Skeletal muscle tissue (tissue), 4 donors: ENCODE measurements around the gene UBALD1. TPM values are rescaled to one million over a fixed set of nuclear protein-coding genes. Genes with fewer than 3 reads are reported as not detected.

Source experiments
- H3K27ac ChIP-seq: one replicate; pipeline ENCODE4 v1.7.0; 2013; ENCODE audit warnings: mild to moderate bottlenecking, low read depth, low read length, inconsistent platforms
- H3K27me3 ChIP-seq, 3 donors: one replicate each; pipeline ENCODE4 v1.7.0; 2013; ENCODE audit warnings: low read length in 3 of 3; ENCODE audit not compliant: control insufficient read depth in 3 of 3, insufficient read depth in 3 of 3
- H3K36me3 ChIP-seq, 3 donors: one replicate each; pipeline ENCODE4 v1.7.0; 2013; ENCODE audit warnings: low read length in 3 of 3; ENCODE audit not compliant: control insufficient read depth in 3 of 3, insufficient read depth in 3 of 3
- H3K4me1 ChIP-seq, 3 donors: one replicate each; pipeline ENCODE4 v1.7.0; 2013; ENCODE audit warnings: low read length in 3 of 3, mild to moderate bottlenecking in 3 of 3; ENCODE audit not compliant: control insufficient read depth in 3 of 3, insufficient read depth in 3 of 3
- H3K4me3 ChIP-seq, 3 donors: one replicate each; pipeline ENCODE4 v1.7.0; 2013; ENCODE audit warnings: low read length in 3 of 3
- H3K9ac ChIP-seq, 3 donors: one replicate each; pipeline ENCODE4 v1.7.0; 2013; ENCODE audit warnings: low read length in 3 of 3, mild to moderate bottlenecking in 3 of 3, moderate library complexity in 2 of 3, low read depth in 1 of 3
- H3K9me3 ChIP-seq, 3 donors: one replicate each; pipeline ENCODE4 v1.7.0; 2013; ENCODE audit warnings: low read length in 3 of 3; ENCODE audit not compliant: control insufficient read depth in 3 of 3
- total RNA-seq: library from RNA; depleted of rRNA; stranded (reverse); fragments of >200 nt; gene quantifications from one replicate; pipeline ENCODE4 v1.2.3, GENCODE V29; 2014
- donor health status: Osteomylitis.

Gene UBALD1
- total RNA-seq, result 1.0 TPM

DNA sequence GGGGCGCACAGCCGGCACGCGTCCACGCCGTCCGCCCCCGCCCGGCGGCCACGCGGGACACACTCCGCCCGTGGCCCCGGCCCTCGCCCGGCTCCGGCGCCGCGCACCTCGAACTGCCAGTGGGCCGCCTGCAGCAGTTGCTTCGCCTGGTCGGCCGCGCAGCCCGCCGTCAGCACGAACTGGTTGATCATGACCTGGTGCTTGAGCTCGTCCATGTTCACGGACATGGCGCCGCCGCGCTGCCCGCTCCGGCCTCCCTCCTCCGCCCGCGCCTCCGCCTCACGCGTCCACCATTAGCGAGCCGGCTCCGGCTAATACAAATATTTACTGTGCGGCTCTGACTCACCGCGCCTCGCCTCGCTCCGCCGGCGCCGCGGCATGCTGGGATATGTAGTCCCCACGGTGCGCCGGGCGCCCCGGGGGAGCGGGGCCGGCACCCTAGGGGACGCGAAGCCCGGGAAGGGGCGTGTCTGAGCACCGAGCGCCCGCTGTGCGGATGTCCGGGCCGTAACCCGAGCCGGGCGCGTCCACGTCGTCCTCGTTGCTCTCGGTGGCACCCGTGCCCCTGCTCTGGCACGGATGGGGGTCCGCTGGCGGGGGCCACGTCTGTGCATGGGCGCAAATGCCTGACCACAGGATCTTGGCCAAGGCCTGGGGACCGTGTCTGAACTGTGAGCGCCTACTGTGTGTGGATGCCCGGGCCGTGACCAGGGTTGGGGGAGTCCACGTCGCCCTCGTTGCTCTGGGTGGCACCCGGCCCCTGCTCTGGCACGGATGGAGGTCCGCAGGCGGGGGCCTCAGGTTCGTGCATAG, at the start of gene UBALD1:
UBALD1 (minus strand) TSS at position 318 of the 813 bp plus-strand sequence; CDS start at position 227, 91 bp downstream.
- Histone ChIP-seq H3K9ac (peak within 1 kb of the TSS; percentile 83 to 94 (median 83)), H3K4me1 (peaks cover 42 to 57% (median 57%) of the 10 kb centered on the region in 3 donors), H3K9me3 (no peaks in the 10 kb centered on the region), H3K36me3 (no peaks in the 10 kb centered on the region), H3K27ac (peak within 1 kb of the TSS; percentile 97), H3K27me3 (no peaks in the 10 kb centered on the region), H3K4me3 (peak within 1 kb of the TSS; percentile 82 to 94 (median 85))

DNA sequence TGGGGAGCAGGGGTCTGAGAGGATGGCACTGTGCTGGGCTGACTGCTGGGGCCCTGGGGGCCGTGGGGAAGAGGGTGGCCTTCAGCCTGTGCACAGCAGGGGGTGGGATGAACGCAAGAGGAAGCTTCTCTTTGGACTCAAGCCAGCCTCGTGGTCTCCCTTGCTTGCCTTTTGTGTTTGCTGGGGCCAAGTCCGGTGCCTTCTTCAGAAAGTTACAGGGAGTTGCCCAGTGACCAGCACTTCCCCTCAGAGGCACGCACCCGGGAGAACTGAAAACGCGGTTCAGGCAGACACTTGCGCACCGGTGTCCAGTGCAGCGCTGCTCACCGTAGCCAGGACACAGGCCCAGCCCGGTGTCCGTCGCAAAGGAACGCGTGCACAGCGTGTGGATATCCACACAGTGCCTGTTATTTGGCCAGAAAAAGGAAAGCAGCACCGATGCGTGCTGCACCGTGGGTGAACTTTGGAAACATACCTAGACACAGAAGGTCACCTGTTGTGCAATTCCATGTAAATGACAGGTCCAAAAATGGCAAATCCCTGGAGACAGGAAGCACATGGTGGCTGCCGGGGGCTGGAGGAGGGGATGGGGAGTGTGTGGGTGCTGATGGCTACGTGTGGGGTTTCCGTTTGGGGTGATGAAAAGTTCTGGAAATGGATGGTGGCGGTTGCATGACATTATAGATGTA, 49.2 kb upstream of the UBALD1 start:
- Histone ChIP-seq H3K36me3 (peaks cover 35 to 38% (median 36%) of the 10 kb centered on the region in 3 donors), H3K4me3 (no peak overlapping the region), H3K9ac (peak overlapping the region in 1 of 3 donors; percentile 25), H3K27me3 (no peaks in the 10 kb centered on the region), H3K27ac (peak overlapping the region; percentile 3), H3K9me3 (no peaks in the 10 kb centered on the region), H3K4me1 (peaks cover 12 to 20% (median 16%) of the 10 kb centered on the region in 3 donors)

- Histone ChIP-seq H3K4me3 (no peak overlapping the region), H3K4me1 (peaks cover 12 to 20% (median 16%) of the 10 kb centered on the region in 3 donors), H3K27me3 (no peaks in the 10 kb centered on the region), H3K27ac (no peak overlapping the region), H3K9ac (no peak overlapping the region), H3K36me3 (peaks cover 35 to 37% (median 36%) of the 10 kb centered on the region in 3 donors), H3K9me3 (no peaks in the 10 kb centered on the region)
These were observed 48.7 kb upstream of the UBALD1 start for GRCh38 chr16:4663465-4663776.

GRCh38 chr16:4661661-4662060, 47.0 kb upstream of the UBALD1 start:
- H3K4me3 ChIP-seq, result no peak overlapping the region
- peaks cover 12 to 20% (median 16%) of the 10 kb centered on the region in 3 donors for H3K4me1 ChIP-seq
- peaks cover 31 to 32% (median 31%) of the 10 kb centered on the region in 3 donors for H3K36me3 ChIP-seq
- H3K9me3 ChIP-seq, result no peaks in the 10 kb centered on the region
- no peaks in the 10 kb centered on the region for H3K27me3 ChIP-seq
- no peak overlapping the region for H3K27ac ChIP-seq
- no peak overlapping the region for H3K9ac ChIP-seq

DNA sequence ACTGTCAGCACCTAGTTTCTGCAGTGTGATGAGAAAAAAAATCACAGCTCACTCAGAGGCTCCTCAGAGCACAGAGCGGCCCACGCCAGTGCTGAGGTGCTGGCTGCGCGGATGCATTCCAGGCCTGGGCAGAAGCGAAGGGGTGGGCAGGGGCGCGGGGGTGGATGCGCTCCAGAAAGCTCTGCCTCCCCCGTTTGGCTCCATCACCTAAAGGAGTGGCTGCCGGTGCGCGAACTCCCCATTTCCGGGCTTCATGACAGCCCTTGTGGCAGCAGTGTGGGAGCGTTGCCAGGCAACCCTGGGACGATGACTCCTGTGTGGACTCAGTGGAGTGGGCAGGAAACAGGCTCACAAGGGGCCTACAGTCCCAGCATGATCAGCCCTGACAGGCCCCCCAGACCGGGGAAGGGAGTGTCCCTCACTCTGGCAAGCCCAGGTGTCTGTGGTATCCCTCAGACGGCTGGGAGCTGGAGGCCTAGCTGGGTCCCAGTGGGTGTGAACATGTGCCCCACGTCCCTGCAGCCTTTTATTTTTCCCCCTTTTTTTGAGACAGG, 45.8 kb upstream of the UBALD1 start:
- H3K4me3 ChIP-seq, result no peak overlapping the region
- peaks cover 30 to 34% (median 31%) of the 10 kb centered on the region in 3 donors for H3K36me3 ChIP-seq
- no peaks in the 10 kb centered on the region for H3K27me3 ChIP-seq
- peaks cover 12 to 20% (median 16%) of the 10 kb centered on the region in 3 donors for H3K4me1 ChIP-seq
- no peak overlapping the region for H3K27ac ChIP-seq
- no peak overlapping the region for H3K9ac ChIP-seq
- no peaks in the 10 kb centered on the region for H3K9me3 ChIP-seq

- H3K4me1 ChIP-seq, result peaks cover 11 to 18% (median 14%) of the 10 kb centered on the region in 3 donors
- H3K9ac ChIP-seq, result no peak overlapping the region
- no peak overlapping the region for H3K4me3 ChIP-seq
- no peak overlapping the region for H3K27ac ChIP-seq
- peaks cover 34 to 41% (median 35%) of the 10 kb centered on the region in 3 donors for H3K36me3 ChIP-seq
- H3K27me3 ChIP-seq, result no peaks in the 10 kb centered on the region
- H3K9me3 ChIP-seq, result no peaks in the 10 kb centered on the region
These were observed 45.0 kb upstream of the UBALD1 start for GRCh38 chr16:4659363-4660353.

- Histone ChIP-seq H3K27me3 (no peaks in the 10 kb centered on the region), H3K36me3 (peaks cover 46 to 50% (median 48%) of the 10 kb centered on the region in 3 donors), H3K9me3 (no peaks in the 10 kb centered on the region), H3K4me3 (no peak overlapping the region), H3K27ac (no peak overlapping the region), H3K9ac (no peak overlapping the region), H3K4me1 (peaks cover 2 to 6% (median 4%) of the 10 kb centered on the region in 3 donors)
These were observed 42.3 kb upstream of the UBALD1 start for GRCh38 chr16:4656695-4657686.

DNA sequence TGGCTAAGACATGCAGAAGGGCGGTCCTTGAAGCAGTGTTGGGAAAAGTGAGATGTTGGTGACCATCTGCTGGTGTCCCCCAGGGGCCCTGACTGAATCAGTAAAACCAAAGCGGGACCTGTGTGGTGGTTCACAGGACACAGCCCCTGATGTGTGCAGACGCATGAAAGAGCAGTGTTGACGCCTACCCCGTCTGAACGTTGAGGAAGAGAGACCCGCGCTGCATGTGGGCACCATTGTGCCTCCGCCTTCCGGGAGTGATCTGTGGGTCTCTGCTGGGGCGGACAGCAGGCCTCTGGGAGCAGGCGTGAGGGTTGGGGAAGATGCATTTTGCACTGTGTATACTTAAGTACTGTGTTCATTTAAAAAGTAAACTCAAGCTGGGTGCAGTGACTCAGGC, 41.5 kb upstream of the UBALD1 start:
- H3K9ac ChIP-seq, result no peak overlapping the region

More for the DNA sequence above, 41.5 kb upstream of the UBALD1 start:
- no peaks in the 10 kb centered on the region for H3K9me3 ChIP-seq
- no peaks in the 10 kb centered on the region for H3K27me3 ChIP-seq
- H3K36me3 ChIP-seq, result peaks cover 48 to 58% (median 54%) of the 10 kb centered on the region in 3 donors
- no peak overlapping the region for H3K4me3 ChIP-seq
- H3K4me1 ChIP-seq, result peaks cover 2 to 6% (median 4%) of the 10 kb centered on the region in 3 donors
- H3K27ac ChIP-seq, result no peak overlapping the region
